GM23338 (cell line): ENCODE results near the gene C7orf25.

Source experiments
- CREB1 ChIP-seq: fragments of 250-450 bp; sonication (Bioruptor Pico); IDR thresholded peaks from 2 replicates; pipeline ENCODE4 v1.5.0; 2020; ENCODE audit warnings: low read depth, mild to moderate bottlenecking, moderate library complexity
- EZH2 ChIP-seq: fragments of 200-600 bp; sonication (generic); IDR thresholded peaks from one replicate; pipeline ENCODE4 v1.8.0; 2017; ENCODE audit warnings: antibody characterized with exemption, mild to moderate bottlenecking, low read depth; ENCODE audit not compliant: unreplicated experiment
- EZH2phosphoT487 ChIP-seq: fragments of 200-600 bp; sonication (generic); IDR thresholded peaks from one replicate; pipeline ENCODE4 v1.8.1; 2018; ENCODE audit warnings: antibody characterized with exemption; ENCODE audit not compliant: unreplicated experiment
- JUNB ChIP-seq: IDR thresholded peaks from one replicate; pipeline ENCODE4 v1.6.1; 2016; ENCODE audit warnings: antibody characterized with exemption; ENCODE audit not compliant: unreplicated experiment
- POLR2AphosphoS5 ChIP-seq: IDR thresholded peaks from 2 replicates; pipeline ENCODE4 v1.6.1; 2016; ENCODE audit warnings: antibody characterized with exemption, low read depth
- STAT1 ChIP-seq: IDR thresholded peaks from one replicate; pipeline ENCODE4 v1.6.1; 2016; ENCODE audit warnings: antibody characterized with exemption; ENCODE audit not compliant: unreplicated experiment
- TF ChIP-seq, protein P1 (sequence below), 2 experiments: fragments of 200-600 bp in 1 of 2; sonication (generic) in 1 of 2; conservative IDR thresholded peaks; 2 replicates each; pipeline versions ENCODE4 v1.5.1 to v1.6.1; 2016 to 2017; ENCODE audit warnings: antibody characterized with exemption in 2 of 2, low read depth in 2 of 2, mild to moderate bottlenecking in 2 of 2, moderate library complexity in 1 of 2
- TF ChIP-seq, protein P2 (sequence below): IDR thresholded peaks from one replicate; pipeline ENCODE4 v1.6.1; 2018; ENCODE audit warnings: antibody characterized with exemption; ENCODE audit not compliant: unreplicated experiment

DNA sequence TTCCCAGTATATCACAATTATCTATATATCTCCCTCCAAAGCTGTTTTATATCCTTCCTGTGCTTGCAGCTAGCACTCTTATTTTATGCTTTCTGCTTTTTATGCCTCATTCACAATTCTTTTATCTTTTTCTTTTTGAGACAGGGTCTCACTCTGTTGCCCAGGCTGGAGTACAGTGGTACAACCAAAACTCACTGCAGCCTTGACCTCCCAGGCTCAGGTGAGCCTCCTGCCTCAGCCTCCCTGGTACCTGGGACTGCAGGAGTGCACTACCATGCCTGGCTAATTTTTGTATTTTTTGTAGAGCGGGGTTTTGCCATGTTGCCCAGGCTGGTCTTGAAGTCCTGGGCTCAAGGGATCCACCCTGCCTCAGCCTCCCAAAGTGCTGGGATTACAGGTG, 5.7 kb downstream of the C7orf25 start:
- TF ChIP-seq, protein P1, sequence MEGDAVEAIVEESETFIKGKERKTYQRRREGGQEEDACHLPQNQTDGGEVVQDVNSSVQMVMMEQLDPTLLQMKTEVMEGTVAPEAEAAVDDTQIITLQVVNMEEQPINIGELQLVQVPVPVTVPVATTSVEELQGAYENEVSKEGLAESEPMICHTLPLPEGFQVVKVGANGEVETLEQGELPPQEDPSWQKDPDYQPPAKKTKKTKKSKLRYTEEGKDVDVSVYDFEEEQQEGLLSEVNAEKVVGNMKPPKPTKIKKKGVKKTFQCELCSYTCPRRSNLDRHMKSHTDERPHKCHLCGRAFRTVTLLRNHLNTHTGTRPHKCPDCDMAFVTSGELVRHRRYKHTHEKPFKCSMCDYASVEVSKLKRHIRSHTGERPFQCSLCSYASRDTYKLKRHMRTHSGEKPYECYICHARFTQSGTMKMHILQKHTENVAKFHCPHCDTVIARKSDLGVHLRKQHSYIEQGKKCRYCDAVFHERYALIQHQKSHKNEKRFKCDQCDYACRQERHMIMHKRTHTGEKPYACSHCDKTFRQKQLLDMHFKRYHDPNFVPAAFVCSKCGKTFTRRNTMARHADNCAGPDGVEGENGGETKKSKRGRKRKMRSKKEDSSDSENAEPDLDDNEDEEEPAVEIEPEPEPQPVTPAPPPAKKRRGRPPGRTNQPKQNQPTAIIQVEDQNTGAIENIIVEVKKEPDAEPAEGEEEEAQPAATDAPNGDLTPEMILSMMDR (conservative IDR thresholded peaks at IDR 0.05; ENCODE audit: low read depth in 2 of 2): no peak
- TF ChIP-seq POLR2AphosphoS5 (no peak), EZH2phosphoT487 (no peak), CREB1 (CRISPR knock-in tag) (no peak), EZH2 (no peak), STAT1 (no peak), JUNB (no peak)
- TF ChIP-seq, protein P2, sequence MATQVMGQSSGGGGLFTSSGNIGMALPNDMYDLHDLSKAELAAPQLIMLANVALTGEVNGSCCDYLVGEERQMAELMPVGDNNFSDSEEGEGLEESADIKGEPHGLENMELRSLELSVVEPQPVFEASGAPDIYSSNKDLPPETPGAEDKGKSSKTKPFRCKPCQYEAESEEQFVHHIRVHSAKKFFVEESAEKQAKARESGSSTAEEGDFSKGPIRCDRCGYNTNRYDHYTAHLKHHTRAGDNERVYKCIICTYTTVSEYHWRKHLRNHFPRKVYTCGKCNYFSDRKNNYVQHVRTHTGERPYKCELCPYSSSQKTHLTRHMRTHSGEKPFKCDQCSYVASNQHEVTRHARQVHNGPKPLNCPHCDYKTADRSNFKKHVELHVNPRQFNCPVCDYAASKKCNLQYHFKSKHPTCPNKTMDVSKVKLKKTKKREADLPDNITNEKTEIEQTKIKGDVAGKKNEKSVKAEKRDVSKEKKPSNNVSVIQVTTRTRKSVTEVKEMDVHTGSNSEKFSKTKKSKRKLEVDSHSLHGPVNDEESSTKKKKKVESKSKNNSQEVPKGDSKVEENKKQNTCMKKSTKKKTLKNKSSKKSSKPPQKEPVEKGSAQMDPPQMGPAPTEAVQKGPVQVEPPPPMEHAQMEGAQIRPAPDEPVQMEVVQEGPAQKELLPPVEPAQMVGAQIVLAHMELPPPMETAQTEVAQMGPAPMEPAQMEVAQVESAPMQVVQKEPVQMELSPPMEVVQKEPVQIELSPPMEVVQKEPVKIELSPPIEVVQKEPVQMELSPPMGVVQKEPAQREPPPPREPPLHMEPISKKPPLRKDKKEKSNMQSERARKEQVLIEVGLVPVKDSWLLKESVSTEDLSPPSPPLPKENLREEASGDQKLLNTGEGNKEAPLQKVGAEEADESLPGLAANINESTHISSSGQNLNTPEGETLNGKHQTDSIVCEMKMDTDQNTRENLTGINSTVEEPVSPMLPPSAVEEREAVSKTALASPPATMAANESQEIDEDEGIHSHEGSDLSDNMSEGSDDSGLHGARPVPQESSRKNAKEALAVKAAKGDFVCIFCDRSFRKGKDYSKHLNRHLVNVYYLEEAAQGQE: no peak
